Activated CD4-positive, alpha-beta T cell treated with anti-CD3 and anti-CD28 coated beads, Interleukin-2, Interleukin-4, amounts not matched to agents 100 ng/mL and 50 ng/mL, durations not matched to agents 16 hours and 8 hours (primary cell): Measurements from ENCODE around the gene BEAN1.

Experiments
- DNase-seq: peaks from one replicate; pipeline ENCODE4 v3.0.0-alpha.2; 2020; ENCODE audit warnings: low spot score

BEAN1 gene

DNA sequence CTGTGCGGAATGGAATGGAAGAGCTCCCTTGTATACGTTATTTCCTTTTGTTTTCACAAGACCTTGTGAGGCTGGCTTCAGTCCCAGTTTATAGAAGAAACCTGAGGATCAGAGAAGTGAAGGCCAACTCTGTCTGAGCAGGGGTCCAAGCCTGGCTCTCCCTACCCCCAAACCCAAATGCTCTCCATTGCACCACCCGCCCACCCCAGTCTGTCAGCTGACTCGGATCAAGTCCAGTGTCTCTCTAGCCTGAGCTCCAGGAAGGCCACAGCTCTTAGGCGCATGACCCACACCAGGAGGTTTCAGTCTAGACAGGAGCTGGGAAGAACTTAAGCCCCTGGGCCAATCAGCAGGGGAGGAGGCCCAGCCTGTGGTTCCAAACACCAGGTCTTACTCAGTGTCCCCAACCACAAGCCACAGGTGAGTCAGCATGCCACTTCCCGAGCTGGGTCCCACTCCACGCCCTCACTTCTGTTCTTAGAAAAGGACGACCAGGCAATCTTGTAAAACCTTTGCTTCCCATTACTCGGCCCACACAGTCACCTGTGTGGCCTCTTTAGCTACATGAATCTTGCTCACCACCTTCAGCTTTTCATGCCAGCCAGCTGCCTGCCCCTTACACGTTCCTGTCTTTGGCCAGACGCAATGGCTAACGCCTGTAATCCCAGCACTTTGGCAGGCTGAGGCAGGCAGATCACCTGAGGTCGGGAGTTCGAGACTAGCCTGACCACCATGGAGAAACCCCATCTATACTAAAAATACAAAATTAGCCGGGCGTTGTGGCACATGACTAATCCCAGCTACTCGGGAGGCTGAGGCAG lies 95.1 kb downstream of the BEAN1 start:
- peak; percentile 98 for DNase-seq

DNA sequence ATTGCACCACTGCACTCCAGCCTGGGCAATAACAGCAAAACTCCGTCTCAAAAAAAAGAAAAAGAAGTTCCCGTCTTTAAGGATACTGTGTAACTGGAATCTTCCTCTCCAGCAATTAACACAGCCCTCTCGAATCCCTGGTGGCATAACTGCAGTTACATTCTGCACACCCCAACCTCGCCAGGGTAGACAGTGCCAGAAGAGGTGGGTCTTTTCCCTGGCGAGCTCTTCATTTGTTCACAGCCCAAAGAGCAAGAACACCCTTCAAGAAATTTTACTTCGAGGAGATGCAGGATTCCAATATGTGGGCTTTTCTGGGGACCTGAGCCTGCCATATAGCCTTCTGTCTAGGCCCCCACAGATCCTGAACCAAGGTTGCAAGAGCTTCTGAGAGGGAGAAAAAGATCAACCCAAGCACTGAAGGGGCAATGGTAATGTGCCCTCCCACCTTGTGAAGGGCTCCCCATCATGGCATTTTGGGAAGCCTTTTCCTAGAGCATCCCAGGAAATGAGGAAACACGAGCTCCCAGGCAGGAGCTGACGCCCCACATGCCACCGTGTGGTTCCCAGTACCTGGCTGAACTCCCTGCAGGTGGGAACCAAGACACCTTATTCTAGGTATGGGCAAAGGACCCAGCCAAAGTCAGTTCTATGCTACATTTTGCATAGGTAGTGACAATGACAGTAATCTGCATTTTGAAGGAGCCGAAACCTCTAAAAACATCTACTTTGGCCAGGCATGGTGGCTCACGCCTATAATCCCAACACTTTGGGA lies 95.9 kb downstream of the BEAN1 start:
- DNase-seq: no peak

- peak; percentile 71 for DNase-seq
Observed at GRCh38 chr16:66523861-66524354, 96.8 kb downstream of the BEAN1 start.

GRCh38 chr16:66524601-66525164 lies 97.6 kb downstream of the BEAN1 start:
- DNase-seq: peak; percentile 62

DNA sequence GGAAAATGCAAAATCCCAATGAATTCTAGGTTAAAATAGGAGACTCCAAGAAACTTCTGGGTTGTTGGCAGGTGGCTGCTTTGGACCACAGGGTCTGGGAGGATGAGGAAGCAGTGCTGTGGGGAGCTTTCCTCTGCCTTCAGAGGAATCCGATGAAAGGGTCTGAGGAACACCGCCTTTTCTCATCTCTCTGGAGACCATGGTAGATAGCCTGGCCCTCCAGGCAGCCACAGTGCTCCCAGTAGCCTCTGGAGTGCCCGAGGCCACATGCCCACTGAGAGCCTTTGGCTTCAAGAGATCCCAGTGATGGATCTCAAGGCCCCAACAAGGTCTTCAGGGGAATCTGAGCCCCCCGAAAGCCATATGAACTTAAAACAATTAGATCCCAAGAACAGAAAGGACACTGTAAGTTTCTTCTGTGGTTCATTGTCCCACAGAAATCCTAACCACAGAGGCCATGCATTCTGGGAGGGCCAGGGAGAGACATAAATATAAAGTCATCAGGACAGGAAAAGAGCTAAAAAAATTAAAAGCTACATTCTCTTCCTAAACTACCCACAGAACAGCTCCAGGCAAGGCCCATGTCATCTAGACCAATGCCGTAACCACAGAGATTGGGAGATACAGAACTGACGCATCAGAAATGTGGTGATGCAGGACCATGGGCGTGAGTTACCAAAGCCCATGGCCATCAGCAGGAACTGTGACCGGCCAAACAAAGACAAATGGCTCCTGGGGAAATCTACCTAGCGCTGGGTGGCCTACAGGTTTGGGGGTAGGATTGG lies 98.5 kb downstream of the BEAN1 start:
- no peak for DNase-seq

DNA sequence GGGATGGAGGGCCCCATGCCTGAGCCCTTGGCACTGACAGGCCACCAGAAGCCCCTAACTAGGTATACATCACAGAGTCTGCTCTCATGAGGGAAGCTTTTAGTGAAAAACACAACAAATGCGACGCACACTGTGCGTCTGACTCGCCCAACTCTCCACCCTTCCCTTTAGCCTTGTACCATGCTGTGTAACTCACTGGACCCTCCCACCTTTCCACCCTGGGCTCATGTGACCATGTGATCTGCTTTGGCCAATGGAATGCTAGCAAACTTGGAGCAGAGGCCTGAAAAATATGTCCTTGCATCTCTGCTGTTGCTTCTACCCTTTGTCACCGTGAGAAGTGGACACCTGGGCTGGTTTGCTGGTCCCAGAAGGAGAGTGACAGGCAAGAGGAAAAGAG lies 101.2 kb downstream of the BEAN1 start:
- DNase-seq: no peak

GRCh38 chr16:66529475-66529874 lies 102.4 kb downstream of the BEAN1 start:
- no peak for DNase-seq
